ENCODE data around the gene ADGRV1. TPM values are rescaled to one million over a fixed set of nuclear protein-coding genes. Genes with fewer than 3 reads are reported as not detected.

Gene ADGRV1
- total and polyA plus RNA-seq, 2 donors (not counting 3 experiments of a cell fraction or from before 2014, with no cell fraction given): 0.11 to 0.55 TPM

- Histone ChIP-seq H3K4me1 (ENCODE audit: control insufficient read depth, extremely low read depth, insufficient read depth, low read length) (no peaks in the 10 kb centered on the region), H3K79me2 (ENCODE audit: control insufficient read depth, insufficient read depth, low read length) (no peaks in the 10 kb centered on the region), H4K20me1 (replicated peaks; ENCODE audit: control insufficient read depth, extremely low read depth, insufficient read depth, low read length) (no peaks in the 10 kb centered on the region), H3K27me3 (ENCODE audit: control insufficient read depth in 2 of 2, insufficient read depth in 2 of 2, low read length in 2 of 2) (no peaks in the 10 kb centered on the region), H3K4me3 (replicated peaks in 1 of 3; ENCODE audit: insufficient read depth in 1 of 3, low read depth in 1 of 3, low read length in 3 of 3) (no peak overlapping the region), H2AFZ (ENCODE audit: low read depth, low read length) (no peak overlapping the region), H3K9me3 (replicated peaks; ENCODE audit: control insufficient read depth, insufficient read depth, low read length) (peaks cover 2% of the 10 kb centered on the region), H3K27ac (ENCODE audit: insufficient read depth, low read depth, low read length) (no peak overlapping the region), H3K9ac (replicated peaks; ENCODE audit: extremely low read depth, insufficient read depth, low read length) (no peak overlapping the region), H3K9me1 (replicated peaks; ENCODE audit: control insufficient read depth, extremely low read depth, insufficient read depth, low read length) (no peaks in the 10 kb centered on the region), H3K4me2 (ENCODE audit: insufficient read depth, low read length) (no peak overlapping the region), H3K36me3 (ENCODE audit: control insufficient read depth in 2 of 2, extremely low read depth in 1 of 2, insufficient read depth in 2 of 2, low read length in 2 of 2) (no peaks in the 10 kb centered on the region)
- TF ChIP-seq GATA2 (IDR thresholded peaks at IDR 0.05; ENCODE audit: insufficient read depth, insufficient read length, low read depth, low read length) (no peak), JUN (IDR thresholded peaks at IDR 0.05; ENCODE audit: borderline replicate concordance, insufficient read depth, insufficient read length, low read depth) (no peak), POLR2A (IDR thresholded peaks at IDR 0.05; ENCODE audit: low read depth, low read length) (no peak), EZH2 (IDR thresholded peaks at IDR 0.05; ENCODE audit: borderline replicate concordance, low read depth, low read length, severe bottlenecking) (no peak), MAX (IDR thresholded peaks at IDR 0.05; ENCODE audit: insufficient read depth, insufficient read length) (no peak), MYC (IDR thresholded peaks at IDR 0.05; ENCODE audit: low read depth, low read length) (no peak), FOS (IDR thresholded peaks at IDR 0.05; ENCODE audit: borderline replicate concordance, insufficient read depth, low read length) (no peak), POLR2AphosphoS5 (IDR thresholded peaks at IDR 0.05; ENCODE audit: insufficient read depth, low read depth, low read length) (no peak)
- BruUV-seq (replicated peaks): no TSS peak
- CTCF ChIA-PET: interaction anchor here (0.8 to 2.6 kb wide), 5 partner anchors 102 to 312 kb away, joined by 3 to 18 read pairs (median 5); no protein-coding TSS in a partner anchor
- dilution Hi-C loops (cut with MboI; ENCODE audit: extremely low pct_ligation_motif_present, low sequenced_read_pairs) (no loop called here), intact Hi-C loops (cut with micrococcal nuclease) (no loop called here)
- POLR2A ChIA-PET: no interaction called here
- FAIRE-seq (no peak), DNase-seq (ENCODE audit: low read depth, low spot score) (no peak)
Observed at GRCh38 chr5:91106842-91107511, 548.4 kb downstream of the ADGRV1 start.
